Naive thymus-derived CD4-positive, alpha-beta T cell (primary cell): ENCODE measurements around the gene LIX1L. TPM values are rescaled to one million over a fixed set of nuclear protein-coding genes. Genes with fewer than 3 reads are reported as not detected.

Experiments
- ATAC-seq: fragments of 150-1000 bp; cut with Tn5 transposase; 2 replicates; pipeline ENCODE4 v1.10.0; 2021; ENCODE audit warnings: mild to moderate bottlenecking, moderate library complexity
- CTCF ChIA-PET: fragments of 350-600 bp; sonication (Branson Sonifier 250); formaldehyde crosslinking; loops from one replicate; lab custom pipeline; 2021; ENCODE audit warnings: antibody characterized with exemption; lab: Charles Lee
- POLR2A ChIA-PET: fragments of 350-600 bp; sonication (Branson Sonifier 250); formaldehyde crosslinking; loops from one replicate; lab custom pipeline; 2021; ENCODE audit warnings: antibody characterized with exemption, inconsistent platforms; lab: Charles Lee
- DNase-seq, 9 donors: peaks; one replicate each; pipeline versions ENCODE4 v3.0.0 to v3.0.0-alpha.2; 2020 to 2022; ENCODE audit warnings: mixed read lengths in 1 of 9
- H3K27ac ChIP-seq: one replicate; pipeline ENCODE4 v1.7.0; 2013; ENCODE audit warnings: mild to moderate bottlenecking, low read depth, low read length, moderate library complexity
- H3K27me3 ChIP-seq, 2 donors: one replicate each; pipeline ENCODE4 v1.7.0; 2013; ENCODE audit warnings: low read length in 2 of 2, mild to moderate bottlenecking in 2 of 2, moderate library complexity in 2 of 2; ENCODE audit not compliant: control insufficient read depth in 2 of 2, insufficient read depth in 2 of 2
- H3K36me3 ChIP-seq, 3 experiments: 1 replicate in 2 of 3; 2 replicates in 1 of 3; pipeline ENCODE4 v1.7.0; 2013; ENCODE audit warnings: low read length in 3 of 3, mild to moderate bottlenecking in 3 of 3, moderate library complexity in 1 of 3; ENCODE audit not compliant: insufficient read depth in 3 of 3, control insufficient read depth in 2 of 3
- H3K4me1 ChIP-seq, 2 donors: one replicate each; pipeline ENCODE4 v1.7.0; 2013; ENCODE audit warnings: low read length in 2 of 2, mild to moderate bottlenecking in 2 of 2, moderate library complexity in 1 of 2; ENCODE audit not compliant: control insufficient read depth in 2 of 2, insufficient read depth in 2 of 2
- H3K4me3 ChIP-seq: 2 replicates; pipeline ENCODE4 v1.7.0; 2013; ENCODE audit warnings: mild to moderate bottlenecking, low read length
- H3K9me3 ChIP-seq, 3 experiments: 1 replicate in 2 of 3; 2 replicates in 1 of 3; pipeline ENCODE4 v1.7.0; 2013; ENCODE audit warnings: low read length in 3 of 3; ENCODE audit not compliant: control insufficient read depth in 2 of 3
- H3K27ac Mint-ChIP-seq, 9 donors: one replicate each; pipeline ENCODE4 v1.8.0; 2020 to 2022; ENCODE audit warnings: mixed read lengths in 9 of 9, mild to moderate bottlenecking in 8 of 9, moderate library complexity in 5 of 9, inconsistent platforms in 2 of 9
- H3K27me3 Mint-ChIP-seq, 5 donors: one replicate each; pipeline ENCODE4 v1.8.0; 2021 to 2022; ENCODE audit warnings: mixed read lengths in 5 of 5, mild to moderate bottlenecking in 1 of 5
- H3K36me3 Mint-ChIP-seq, 5 donors: one replicate each; pipeline ENCODE4 v1.8.0; 2020 to 2022; ENCODE audit warnings: mixed read lengths in 5 of 5, mild to moderate bottlenecking in 3 of 5, inconsistent platforms in 1 of 5
- H3K4me1 Mint-ChIP-seq, 7 donors: one replicate each; pipeline ENCODE4 v1.8.0; 2020 to 2022; ENCODE audit warnings: mixed read lengths in 7 of 7, mild to moderate bottlenecking in 3 of 7, inconsistent platforms in 1 of 7
- H3K4me3 Mint-ChIP-seq, 10 donors: one replicate each; pipeline ENCODE4 v1.8.0; 2020 to 2022; ENCODE audit warnings: mild to moderate bottlenecking in 10 of 10, mixed read lengths in 10 of 10, moderate library complexity in 6 of 10, inconsistent platforms in 2 of 10
- H3K9me3 Mint-ChIP-seq, 11 donors: one replicate each; pipeline ENCODE4 v1.8.0; 2020 to 2022; ENCODE audit warnings: mixed read lengths in 11 of 11, mild to moderate bottlenecking in 4 of 11, inconsistent platforms in 1 of 11, moderate library complexity in 1 of 11
- intact Hi-C, 2 donors: fragments of 100-400 bp; cut with micrococcal nuclease; formaldehyde crosslinking; loops; one replicate each; pipeline ENCODE4 v1.15.1; 2023
- polyA plus RNA-seq, 2 donors: library from polyadenylated mRNA; unstranded; fragments of 300-500 nt; fragmentation: Illumina TruSeq; gene quantifications; one replicate each; pipeline ENCODE4 v1.2.3, GENCODE V29; 2021
- total RNA-seq, 6 experiments: library from RNA in 5 of 6; stranded (reverse) in 5 of 6; gene quantifications; 1 replicate in 5 of 6; 2 replicates in 1 of 6; pipeline ENCODE4 v1.2.3 and lab custom pipeline; 2021 to 2026

Gene LIX1L
- total and polyA plus RNA-seq, 7 experiments from 2014 or later, result 29.3 to 59.2 (median 33.9) TPM

- peak within 1 kb of the TSS; percentile 91 for H3K27ac ChIP-seq
- H3K36me3 ChIP-seq, result peaks cover 36 to 47% (median 37%) of the 10 kb centered on the region in 3 experiments
- peak; percentile 66 to 97 (median 94) for DNase-seq
- H3K9me3 Mint-ChIP-seq, result peaks cover 0 to 14% (median 0%) of the 10 kb centered on the region in 11 donors
- ATAC-seq, result peak; percentile 92
- peak within 1 kb of the TSS; percentile 97 for H3K4me3 ChIP-seq
- peaks cover 0 to 3% (median 0%) of the 10 kb centered on the region in 5 donors for H3K27me3 Mint-ChIP-seq
- H3K36me3 Mint-ChIP-seq, result peaks cover 31 to 51% (median 49%) of the 10 kb centered on the region in 5 donors
- CTCF ChIA-PET, result interaction anchor here (0.8 to 12.8 kb wide), 8 partner anchors 8 to 151 kb away, joined by 3 to 193 read pairs (median 4); partner anchors contain the start of genes NUDT17 and RBM8A
- H3K9me3 ChIP-seq, result no peaks in the 10 kb centered on the region
- peaks cover 41 to 48% of the 10 kb centered on the region in 2 donors for H3K4me1 ChIP-seq
- peak within 1 kb of the TSS; percentile 94 to 99 (median 97) for H3K27ac Mint-ChIP-seq
- POLR2A ChIA-PET, result interaction anchor here (0.6 to 35.8 kb wide), 17 partner anchors 8 to 173 kb away, joined by 3 to 1779 read pairs (median 14); partner anchors contain the start of genes ANKRD34A, HJV, LIX1L and NUDT17
- intact Hi-C loops, result loop anchor here (1.0 to 5.0 kb wide), 7 partner anchors 8 to 78 kb away; partner anchors contain the start of genes ANKRD34A (in 1 of the 2), PEX11B (in 1 of the 2), POLR3GL (in 1 of the 2) and RBM8A (in 1 of the 2)
- H3K27me3 ChIP-seq, result no peaks in the 10 kb centered on the region
- H3K4me1 Mint-ChIP-seq, result peaks cover 43 to 72% (median 54%) of the 10 kb centered on the region in 7 donors
- H3K4me3 Mint-ChIP-seq, result peak within 1 kb of the TSS; percentile 89 to 99 (median 98)
Measured at GRCh38 chr1:145996433-145997015, 38.7 kb upstream of the LIX1L start, which contains the start of gene TXNIP. Gene TXNIP, minus strand, starts transcription at chr1:145996579. Its CDS starts 313 bp downstream, at chr1:145996266.

GRCh38 chr1:145995964-145996432 lies 38.2 kb upstream of the LIX1L start:
- Histone ChIP-seq H3K27me3 (no peaks in the 10 kb centered on the region), H3K4me1 (peaks cover 37 to 48% of the 10 kb centered on the region in 2 donors), H3K36me3 (peaks cover 36 to 47% (median 37%) of the 10 kb centered on the region in 3 experiments), H3K4me3 (peak overlapping the region; percentile 97), H3K27ac (peak overlapping the region; percentile 91), H3K9me3 (no peaks in the 10 kb centered on the region)
- Mint-ChIP-seq H3K36me3 (peaks cover 31 to 52% (median 50%) of the 10 kb centered on the region in 5 donors), H3K9me3 (peaks cover 0 to 14% (median 0%) of the 10 kb centered on the region in 11 donors), H3K27me3 (peaks cover 0 to 3% (median 0%) of the 10 kb centered on the region in 5 donors), H3K4me3 (peak overlapping the region; percentile 89 to 99 (median 98)), H3K27ac (peak overlapping the region; percentile 94 to 99 (median 97)), H3K4me1 (peaks cover 41 to 73% (median 54%) of the 10 kb centered on the region in 7 donors)
- intact Hi-C loops, result loop anchor here (1.0 to 5.0 kb wide), 6 partner anchors 8 to 77 kb away; partner anchors contain the start of genes ANKRD34A (in 1 of the 2), PEX11B (in 1 of the 2), POLR3GL (in 1 of the 2) and RBM8A (in 1 of the 2)
- ATAC-seq, result no peak
- POLR2A ChIA-PET, result interaction anchor here (0.8 to 35.8 kb wide), 13 partner anchors 9 to 172 kb away, joined by 3 to 1779 read pairs (median 24); partner anchors contain the start of genes ANKRD34A, HJV, LIX1L and NUDT17
- CTCF ChIA-PET, result interaction anchor here (1.4 to 12.8 kb wide), 5 partner anchors 9 to 16 kb away, joined by 3 to 193 read pairs (median 6); no protein-coding TSS in a partner anchor
- no peak for DNase-seq

GRCh38 chr1:145995148-145995881 lies 37.5 kb upstream of the LIX1L start:
- Histone ChIP-seq H3K4me1 (peaks cover 37 to 46% of the 10 kb centered on the region in 2 donors), H3K4me3 (peak overlapping the region; percentile 97), H3K27ac (peak overlapping the region; percentile 91), H3K27me3 (no peaks in the 10 kb centered on the region), H3K36me3 (peaks cover 36 to 47% (median 37%) of the 10 kb centered on the region in 3 experiments), H3K9me3 (no peaks in the 10 kb centered on the region)
- CTCF ChIA-PET, result interaction anchor here (1.5 to 12.8 kb wide), 5 partner anchors 9 to 19 kb away, joined by 3 to 193 read pairs (median 5); no protein-coding TSS in a partner anchor
- DNase-seq (peak in 1 of 9 donors; percentile 9), ATAC-seq (no peak)
- Mint-ChIP-seq H3K9me3 (peaks cover 0 to 14% (median 0%) of the 10 kb centered on the region in 11 donors), H3K27me3 (peaks cover 0 to 3% (median 0%) of the 10 kb centered on the region in 5 donors), H3K4me3 (peak overlapping the region; percentile 89 to 99 (median 98)), H3K36me3 (peaks cover 31 to 52% (median 50%) of the 10 kb centered on the region in 5 donors), H3K4me1 (peaks cover 43 to 80% (median 57%) of the 10 kb centered on the region in 7 donors), H3K27ac (peak overlapping the region; percentile 94 to 99 (median 97))
- intact Hi-C loops, result loop anchor here in 1 of 2 donors (5.0 kb wide), 1 partner anchor 33 kb away; the partner anchor contains the start of genes ANKRD34A and POLR3GL
- POLR2A ChIA-PET, result interaction anchor here (1.4 to 35.8 kb wide), 11 partner anchors 9 to 137 kb away, joined by 3 to 1779 read pairs (median 24); partner anchors contain the start of genes ANKRD34A, HJV, LIX1L and PIAS3

- Mint-ChIP-seq H3K27ac (peak overlapping the region; percentile 94 to 99 (median 97)), H3K36me3 (peaks cover 31 to 52% (median 50%) of the 10 kb centered on the region in 5 donors), H3K9me3 (peaks cover 0 to 14% (median 0%) of the 10 kb centered on the region in 11 donors), H3K4me3 (peak overlapping the region; percentile 89 to 99 (median 98)), H3K4me1 (peaks cover 37 to 75% (median 57%) of the 10 kb centered on the region in 7 donors), H3K27me3 (peaks cover 0 to 3% (median 0%) of the 10 kb centered on the region in 5 donors)
- Histone ChIP-seq H3K36me3 (peaks cover 36 to 47% (median 37%) of the 10 kb centered on the region in 3 experiments), H3K27me3 (no peaks in the 10 kb centered on the region), H3K9me3 (no peaks in the 10 kb centered on the region), H3K27ac (peak overlapping the region; percentile 91), H3K4me1 (peaks cover 29 to 39% of the 10 kb centered on the region in 2 donors), H3K4me3 (peak overlapping the region; percentile 97)
- ATAC-seq (no peak), DNase-seq (peak in 1 of 9 donors; percentile 11)
- intact Hi-C loops, result loop anchor here in 1 of 2 donors (5.0 kb wide), 1 partner anchor 32 kb away; the partner anchor contains the start of genes ANKRD34A and POLR3GL
- ChIA-PET POLR2A (interaction anchor here (0.7 to 35.8 kb wide), 11 partner anchors 8 to 146 kb away, joined by 3 to 1779 read pairs (median 24); partner anchors contain the start of genes ANKRD34A, HJV, LIX1L and PIAS3), CTCF (interaction anchor here (1.4 to 12.8 kb wide), 4 partner anchors 9 to 20 kb away, joined by 3 to 193 read pairs (median 12); no protein-coding TSS in a partner anchor)
Measured at GRCh38 chr1:145994391-145995120, 36.7 kb upstream of the LIX1L start.
